ENCODE data around the gene DCLK1.

Gene DCLK1

GRCh38 chr13:35784286-35784951 lies 346.8 kb downstream of the DCLK1 start:
- DNase-seq (ENCODE audit: low spot score), result no peak

GRCh38 chr13:35782793-35783192 lies 348.4 kb downstream of the DCLK1 start:
- no peak for DNase-seq (ENCODE audit: low spot score)

GRCh38 chr13:35781036-35782000 lies 349.9 kb downstream of the DCLK1 start:
- no peak for DNase-seq (ENCODE audit: low spot score)

- DNase-seq (ENCODE audit: low spot score), result no peak
These were observed 350.6 kb downstream of the DCLK1 start for GRCh38 chr13:35780613-35781012.

GRCh38 chr13:35771898-35772297 lies 359.3 kb downstream of the DCLK1 start:
- DNase-seq (ENCODE audit: low spot score), result no peak

- DNase-seq (ENCODE audit: low spot score), result no peak
These were observed 360.4 kb downstream of the DCLK1 start for GRCh38 chr13:35770756-35771297.

GRCh38 chr13:35769812-35770211 lies 361.4 kb downstream of the DCLK1 start:
- no peak for DNase-seq (ENCODE audit: low spot score)

GRCh38 chr13:35768551-35768950 lies 362.6 kb downstream of the DCLK1 start:
- DNase-seq (ENCODE audit: low spot score), result no peak

GRCh38 chr13:35768073-35768472 lies 363.1 kb downstream of the DCLK1 start:
- no peak for DNase-seq (ENCODE audit: low spot score)

GRCh38 chr13:35767256-35767976 lies 363.8 kb downstream of the DCLK1 start:
- no peak for DNase-seq (ENCODE audit: low spot score)

- no peak for DNase-seq (ENCODE audit: low spot score)
These were observed 364.5 kb downstream of the DCLK1 start for GRCh38 chr13:35766663-35767062.

GRCh38 chr13:35765941-35766340 lies 365.2 kb downstream of the DCLK1 start:
- DNase-seq (ENCODE audit: low spot score), result no peak

- DNase-seq (ENCODE audit: low spot score), result no peak
These were observed 365.8 kb downstream of the DCLK1 start for GRCh38 chr13:35765366-35765765.

- DNase-seq (ENCODE audit: low spot score), result no peak
These were observed 366.7 kb downstream of the DCLK1 start for GRCh38 chr13:35764326-35765015.

- no peak for DNase-seq (ENCODE audit: low spot score)
These were observed 367.4 kb downstream of the DCLK1 start for GRCh38 chr13:35763782-35764123.

- DNase-seq (ENCODE audit: low spot score), result no peak
These were observed 368.0 kb downstream of the DCLK1 start for GRCh38 chr13:35763060-35763781.

- no peak for DNase-seq (ENCODE audit: low spot score)
These were observed 369.5 kb downstream of the DCLK1 start for GRCh38 chr13:35761440-35762252.

- DNase-seq (ENCODE audit: low spot score), result no peak
These were observed 370.4 kb downstream of the DCLK1 start for GRCh38 chr13:35760735-35761281.

- no peak for DNase-seq (ENCODE audit: low spot score)
These were observed 383.6 kb downstream of the DCLK1 start for GRCh38 chr13:35747594-35747993.

Measured in pons (tissue), 1 donor.